ENCODE measurements around the gene HERC6.
A peak's percentile ranks its signal among the peaks of the same experiment; 100 is the strongest.

The HERC6 gene
- long read RNA-seq, partial matches to known transcripts, result 2 of 11 reads
- long read RNA-seq, other reads (novel, unspliced or antisense), result 5 of 11 reads

DNA sequence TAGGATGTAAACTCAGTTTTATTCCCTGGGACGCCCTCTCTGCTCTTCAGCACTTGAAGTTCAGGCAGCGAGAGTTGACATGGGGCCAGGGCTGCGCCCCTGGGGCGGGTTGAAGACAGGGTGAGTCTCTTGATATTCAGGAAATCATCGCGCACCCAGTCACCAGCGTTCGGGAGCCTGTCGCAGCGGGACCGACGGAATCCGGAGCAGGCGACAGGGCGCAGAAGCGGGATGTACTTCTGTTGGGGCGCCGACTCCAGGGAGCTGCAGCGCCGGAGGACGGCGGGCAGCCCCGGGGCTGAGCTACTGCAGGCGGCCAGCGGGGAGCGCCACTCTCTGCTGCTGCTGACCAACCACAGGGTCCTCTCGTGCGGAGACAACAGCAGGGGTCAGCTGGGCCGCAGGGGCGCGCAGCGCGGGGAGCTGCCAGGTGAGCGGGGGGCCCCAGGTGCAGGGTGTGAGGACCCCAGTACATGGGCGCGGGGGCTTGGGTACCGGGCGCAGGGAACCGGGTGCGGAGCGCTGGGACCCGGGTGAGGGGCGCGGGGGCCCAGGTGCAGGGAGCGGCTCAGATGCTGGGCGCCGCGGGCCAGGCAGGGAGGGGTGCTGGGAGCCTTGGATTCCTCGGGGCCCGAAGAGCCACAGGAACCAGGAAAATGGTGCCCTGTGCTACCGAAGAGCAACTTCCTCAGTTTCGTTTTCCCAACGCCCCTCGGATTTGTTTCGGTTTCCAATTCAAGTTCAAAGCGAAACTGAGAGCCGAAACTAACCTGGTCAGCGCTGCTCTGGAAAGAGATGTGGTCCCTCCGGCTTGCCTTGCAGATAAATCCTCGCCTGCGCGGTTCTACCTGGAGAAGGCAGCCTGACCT is at the start of gene HERC6:
TSS of gene HERC6 (plus strand) at position 162 of the 869 bp plus-strand sequence. CDS start at position 232, 70 bp downstream.
- H3K27ac ChIP-seq (replicated peaks), result peak within 1 kb of the TSS; percentile 89
- peak; percentile 10; the same call in 1 of the 2 replicates for TF ChIP-seq SPI1 (IDR thresholded peaks at IDR 0.05; ENCODE audit: borderline replicate concordance, low read depth)
- TF ChIP-seq, protein P1, sequence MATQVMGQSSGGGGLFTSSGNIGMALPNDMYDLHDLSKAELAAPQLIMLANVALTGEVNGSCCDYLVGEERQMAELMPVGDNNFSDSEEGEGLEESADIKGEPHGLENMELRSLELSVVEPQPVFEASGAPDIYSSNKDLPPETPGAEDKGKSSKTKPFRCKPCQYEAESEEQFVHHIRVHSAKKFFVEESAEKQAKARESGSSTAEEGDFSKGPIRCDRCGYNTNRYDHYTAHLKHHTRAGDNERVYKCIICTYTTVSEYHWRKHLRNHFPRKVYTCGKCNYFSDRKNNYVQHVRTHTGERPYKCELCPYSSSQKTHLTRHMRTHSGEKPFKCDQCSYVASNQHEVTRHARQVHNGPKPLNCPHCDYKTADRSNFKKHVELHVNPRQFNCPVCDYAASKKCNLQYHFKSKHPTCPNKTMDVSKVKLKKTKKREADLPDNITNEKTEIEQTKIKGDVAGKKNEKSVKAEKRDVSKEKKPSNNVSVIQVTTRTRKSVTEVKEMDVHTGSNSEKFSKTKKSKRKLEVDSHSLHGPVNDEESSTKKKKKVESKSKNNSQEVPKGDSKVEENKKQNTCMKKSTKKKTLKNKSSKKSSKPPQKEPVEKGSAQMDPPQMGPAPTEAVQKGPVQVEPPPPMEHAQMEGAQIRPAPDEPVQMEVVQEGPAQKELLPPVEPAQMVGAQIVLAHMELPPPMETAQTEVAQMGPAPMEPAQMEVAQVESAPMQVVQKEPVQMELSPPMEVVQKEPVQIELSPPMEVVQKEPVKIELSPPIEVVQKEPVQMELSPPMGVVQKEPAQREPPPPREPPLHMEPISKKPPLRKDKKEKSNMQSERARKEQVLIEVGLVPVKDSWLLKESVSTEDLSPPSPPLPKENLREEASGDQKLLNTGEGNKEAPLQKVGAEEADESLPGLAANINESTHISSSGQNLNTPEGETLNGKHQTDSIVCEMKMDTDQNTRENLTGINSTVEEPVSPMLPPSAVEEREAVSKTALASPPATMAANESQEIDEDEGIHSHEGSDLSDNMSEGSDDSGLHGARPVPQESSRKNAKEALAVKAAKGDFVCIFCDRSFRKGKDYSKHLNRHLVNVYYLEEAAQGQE (IDR thresholded peaks at IDR 0.05; ENCODE audit: insufficient replicate concordance, low read depth), result peak; percentile 40
- TF ChIP-seq, protein P2, sequence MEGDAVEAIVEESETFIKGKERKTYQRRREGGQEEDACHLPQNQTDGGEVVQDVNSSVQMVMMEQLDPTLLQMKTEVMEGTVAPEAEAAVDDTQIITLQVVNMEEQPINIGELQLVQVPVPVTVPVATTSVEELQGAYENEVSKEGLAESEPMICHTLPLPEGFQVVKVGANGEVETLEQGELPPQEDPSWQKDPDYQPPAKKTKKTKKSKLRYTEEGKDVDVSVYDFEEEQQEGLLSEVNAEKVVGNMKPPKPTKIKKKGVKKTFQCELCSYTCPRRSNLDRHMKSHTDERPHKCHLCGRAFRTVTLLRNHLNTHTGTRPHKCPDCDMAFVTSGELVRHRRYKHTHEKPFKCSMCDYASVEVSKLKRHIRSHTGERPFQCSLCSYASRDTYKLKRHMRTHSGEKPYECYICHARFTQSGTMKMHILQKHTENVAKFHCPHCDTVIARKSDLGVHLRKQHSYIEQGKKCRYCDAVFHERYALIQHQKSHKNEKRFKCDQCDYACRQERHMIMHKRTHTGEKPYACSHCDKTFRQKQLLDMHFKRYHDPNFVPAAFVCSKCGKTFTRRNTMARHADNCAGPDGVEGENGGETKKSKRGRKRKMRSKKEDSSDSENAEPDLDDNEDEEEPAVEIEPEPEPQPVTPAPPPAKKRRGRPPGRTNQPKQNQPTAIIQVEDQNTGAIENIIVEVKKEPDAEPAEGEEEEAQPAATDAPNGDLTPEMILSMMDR (IDR thresholded peaks at IDR 0.05; ENCODE audit: insufficient read depth, low read length), result peak; percentile 54
- peak; percentile 29; the same call in 1 of the 2 replicates for TF ChIP-seq POLR2AphosphoS5 (IDR thresholded peaks at IDR 0.05; ENCODE audit: low read depth)
- TF ChIP-seq GABPA (IDR thresholded peaks at IDR 0.05; ENCODE audit: low read depth), result no peak; the same call in 1 of the 2 replicates
- peak within 1 kb of the TSS; percentile 93 for H3K4me3 ChIP-seq (replicated peaks; ENCODE audit: insufficient read depth, low read length)
- no peaks in the 10 kb centered on the region for H3K27me3 ChIP-seq (ENCODE audit: insufficient read depth, poor library complexity, severe bottlenecking)
- DNase-seq (ENCODE audit: low read depth in 1 of 2, low spot score in 1 of 2), result peak; percentile 32 to 90

DNA sequence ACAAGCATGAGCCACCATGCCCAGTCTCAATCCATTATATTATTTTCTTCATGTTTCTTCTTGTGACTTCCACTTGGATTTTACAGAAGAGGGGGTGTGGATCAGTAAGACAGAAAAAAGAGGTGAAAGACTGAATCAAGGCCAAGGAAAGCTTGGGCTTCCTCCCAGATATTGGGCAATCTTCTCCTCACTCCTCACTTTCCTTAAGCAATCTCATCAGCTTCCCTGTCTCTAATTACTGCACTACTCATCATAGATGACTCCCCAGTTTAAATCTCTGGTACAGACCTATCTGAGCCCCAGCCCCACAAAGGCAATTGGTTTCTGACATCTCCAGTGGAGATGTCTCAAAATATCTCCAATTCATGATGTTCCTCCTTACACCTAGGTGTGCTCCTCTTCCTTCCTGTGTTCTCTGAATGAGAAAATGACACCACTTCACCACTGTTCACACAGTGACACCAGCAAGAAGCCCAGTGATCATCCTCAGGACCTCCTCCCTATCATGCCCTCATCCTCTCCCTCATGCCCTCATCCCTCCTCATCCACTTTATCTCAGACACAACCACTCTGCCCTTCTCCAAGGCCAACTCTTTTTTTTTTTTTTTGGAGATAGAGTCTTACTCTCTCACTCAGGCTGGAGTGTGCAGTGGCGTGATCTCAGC is 44.8 kb upstream of the HERC6 start:
- no peak for DNase-seq (ENCODE audit: low read depth in 1 of 2, low spot score in 1 of 2)
- no peak overlapping the region for H3K27ac ChIP-seq (replicated peaks)
- H3K4me3 ChIP-seq (replicated peaks; ENCODE audit: insufficient read depth, low read length), result no peak overlapping the region
- no peak for TF ChIP-seq POLR2AphosphoS5 (IDR thresholded peaks at IDR 0.05; ENCODE audit: low read depth)
- TF ChIP-seq, protein P1 (IDR thresholded peaks at IDR 0.05; ENCODE audit: insufficient replicate concordance, low read depth), result no peak
- no peak for TF ChIP-seq SPI1 (IDR thresholded peaks at IDR 0.05; ENCODE audit: borderline replicate concordance, low read depth)
- no peak for TF ChIP-seq GABPA (IDR thresholded peaks at IDR 0.05; ENCODE audit: low read depth)
- TF ChIP-seq, protein P2 (IDR thresholded peaks at IDR 0.05; ENCODE audit: insufficient read depth, low read length), result no peak
- H3K27me3 ChIP-seq (ENCODE audit: insufficient read depth, poor library complexity, severe bottlenecking), result no peaks in the 10 kb centered on the region

DNA sequence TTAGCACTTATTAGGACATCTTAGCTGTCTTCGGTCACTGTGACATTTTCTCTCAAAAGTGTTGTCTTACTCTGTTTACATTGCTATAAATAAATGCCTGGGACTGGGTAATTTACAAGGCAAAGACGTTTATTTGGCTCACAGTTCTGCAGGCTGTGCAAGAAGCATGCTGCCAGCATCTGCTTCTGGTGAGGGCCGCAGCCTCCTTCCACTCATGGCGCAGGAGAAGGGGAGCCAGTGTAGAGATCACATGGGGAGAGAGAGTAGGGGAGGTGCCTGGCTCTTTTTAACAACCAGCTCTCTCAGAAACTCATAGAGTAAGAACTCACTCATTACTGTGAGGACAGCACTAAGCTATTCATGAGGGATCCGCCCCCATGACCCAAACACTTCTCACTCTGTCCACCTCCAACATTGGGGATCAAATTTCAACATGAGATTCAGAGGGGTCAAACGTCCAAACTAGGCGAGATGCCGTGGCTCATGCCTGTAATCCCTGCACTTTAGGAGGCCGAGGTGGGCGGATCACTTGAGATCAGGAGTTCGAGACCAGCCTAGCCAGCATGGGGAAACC is 43.5 kb upstream of the HERC6 start:
- Histone ChIP-seq H3K4me3 (replicated peaks; ENCODE audit: insufficient read depth, low read length) (no peak overlapping the region), H3K27ac (replicated peaks) (no peak overlapping the region), H3K27me3 (ENCODE audit: insufficient read depth, poor library complexity, severe bottlenecking) (no peaks in the 10 kb centered on the region)
- TF ChIP-seq SPI1 (IDR thresholded peaks at IDR 0.05; ENCODE audit: borderline replicate concordance, low read depth), result no peak
- TF ChIP-seq, protein P1 (IDR thresholded peaks at IDR 0.05; ENCODE audit: insufficient replicate concordance, low read depth), result no peak
- no peak for TF ChIP-seq GABPA (IDR thresholded peaks at IDR 0.05; ENCODE audit: low read depth)
- TF ChIP-seq, protein P2 (IDR thresholded peaks at IDR 0.05; ENCODE audit: insufficient read depth, low read length), result no peak
- TF ChIP-seq POLR2AphosphoS5 (IDR thresholded peaks at IDR 0.05; ENCODE audit: low read depth), result no peak
- no peak for DNase-seq (ENCODE audit: low read depth in 1 of 2, low spot score in 1 of 2)

All from HL-60 (cell line).